SK-N-SH (cell line): ENCODE measurements around the gene CRK. TPM values are rescaled to one million over a fixed set of nuclear protein-coding genes. Genes with fewer than 3 reads are reported as not detected.

Experiments
- CTCF ChIA-PET: fragments of 300-600, 350-600 bp; formaldehyde crosslinking; extraction: SDS; loops from one replicate; lab custom pipeline; 2021; lab: Yijun Ruan, JAX
- POLR2A ChIA-PET: fragments of 350-600 bp; sonication (Branson Sonifier 250); formaldehyde crosslinking; extraction: SDS; loops from one replicate; lab custom pipeline; 2020; ENCODE audit warnings: antibody characterized with exemption, inconsistent platforms; lab: Yijun Ruan, JAX
- DNase-seq: peaks from one replicate; pipeline ENCODE4 v3.0.0; 2012
- H2AFZ ChIP-seq: fragments of 200-600 bp; sonication (generic); 2 replicates; pipeline ENCODE4 v1.8.1; 2016; ENCODE audit warnings: antibody characterized with exemption, mild to moderate bottlenecking, low read depth
- H3F3A ChIP-seq: fragments of 200-600 bp; sonication (generic); replicated peaks from 2 replicates; pipeline ENCODE3; 2016; ENCODE audit warnings: antibody characterized with exemption, mild to moderate bottlenecking; ENCODE audit not compliant: insufficient read depth
- H3K27ac ChIP-seq, 2 experiments: fragments of 200-500 bp in 1 of 2; fragments of 200-600 bp in 1 of 2; sonication (Bioruptor generic) in 1 of 2; sonication (generic), shearing (Covaris generic) in 1 of 2; 2 replicates each; pipeline versions ENCODE4 v1.5.1 to v1.6.1; 2014 to 2016; ENCODE audit warnings: low read depth in 2 of 2, inconsistent platforms in 1 of 2, low read length in 1 of 2, mild to moderate bottlenecking in 1 of 2, mixed read lengths in 1 of 2
- H3K27me3 ChIP-seq: fragments of 200-600 bp; sonication (generic), shearing (Covaris generic); 2 replicates; pipeline ENCODE4 v1.6.1; 2016; ENCODE audit warnings: mixed run types; ENCODE audit not compliant: insufficient read depth
- H3K36me3 ChIP-seq, 2 experiments: fragments of 200-500 bp in 1 of 2; fragments of 200-600 bp in 1 of 2; sonication (Bioruptor generic) in 1 of 2; sonication (generic) in 1 of 2; replicated peaks in 1 of 2; 2 replicates each; pipeline versions ENCODE3 to v1.5.1; 2014 to 2016; ENCODE audit warnings: low read length in 1 of 2, mild to moderate bottlenecking in 1 of 2; ENCODE audit not compliant: insufficient read depth in 2 of 2, control insufficient read depth in 1 of 2
- H3K4me1 ChIP-seq, 2 experiments: fragments of 200-500 bp in 1 of 2; fragments of 200-600 bp in 1 of 2; sonication (Bioruptor generic) in 1 of 2; sonication (generic), shearing (Covaris generic) in 1 of 2; 2 replicates each; pipeline versions ENCODE4 v1.5.1 to v1.6.1; 2014 to 2016; ENCODE audit warnings: low read depth in 1 of 2, low read length in 1 of 2, mixed run types in 1 of 2; ENCODE audit not compliant: insufficient read depth in 2 of 2, control insufficient read depth in 1 of 2
- H3K4me2 ChIP-seq: fragments of 200-600 bp; sonication (generic), shearing (Covaris generic); 2 replicates; pipeline ENCODE4 v1.6.1; 2017; ENCODE audit warnings: mixed run types
- H3K4me3 ChIP-seq, 2 experiments: fragments of 200-500 bp in 1 of 2; fragments of 200-600 bp in 1 of 2; sonication (Bioruptor generic) in 1 of 2; sonication (generic), shearing (Covaris generic) in 1 of 2; 2 replicates each; pipeline versions ENCODE4 v1.5.1 to v1.8.1; 2014 to 2016; ENCODE audit warnings: low read depth in 2 of 2, inconsistent platforms in 1 of 2, low read length in 1 of 2, mild to moderate bottlenecking in 1 of 2, mixed read lengths in 1 of 2, moderate library complexity in 1 of 2
- H3K79me2 ChIP-seq: fragments of 200-600 bp; sonication (generic); 2 replicates; pipeline ENCODE4 v1.8.1; 2017; ENCODE audit warnings: mild to moderate bottlenecking; ENCODE audit not compliant: insufficient read depth
- H3K9ac ChIP-seq: fragments of 200-600 bp; sonication (generic); 2 replicates; pipeline ENCODE4 v1.6.1; 2017; ENCODE audit warnings: mixed run types
- H3K9me2 ChIP-seq: fragments of 200-600 bp; sonication (generic); 2 replicates; pipeline ENCODE4 v1.6.1; 2017; ENCODE audit warnings: mixed run types
- H3K9me3 ChIP-seq: fragments of 200-600 bp; sonication (generic); 2 replicates; pipeline ENCODE4 v1.6.1; 2017; ENCODE audit warnings: mixed run types, mild to moderate bottlenecking, moderate library complexity
- H4K20me1 ChIP-seq: fragments of 200-600 bp; sonication (generic); 2 replicates; pipeline ENCODE4 v1.6.1; 2017; ENCODE audit warnings: mild to moderate bottlenecking, mixed run types; ENCODE audit not compliant: insufficient read depth
- ELF1 ChIP-seq: IDR thresholded peaks from 2 replicates; pipeline ENCODE4 v1.4.0; 2012
- EP300 ChIP-seq, 2 experiments: IDR thresholded peaks; 2 replicates each; pipeline versions ENCODE4 v1.4.0 to v1.6.1; 2012; ENCODE audit warnings: borderline replicate concordance in 1 of 2, low read depth in 1 of 2, low read length in 1 of 2
- FOXM1 ChIP-seq: IDR thresholded peaks from 2 replicates; pipeline ENCODE4 v1.4.0; 2012; ENCODE audit warnings: low read depth, mild to moderate bottlenecking
- GABPA ChIP-seq: IDR thresholded peaks from 2 replicates; pipeline ENCODE4 v1.4.0; 2012; ENCODE audit warnings: low read depth, mild to moderate bottlenecking
- JUND ChIP-seq: IDR thresholded peaks from 2 replicates; pipeline ENCODE4 v1.4.0; 2012
- NRF1 ChIP-seq: IDR thresholded peaks from 2 replicates; pipeline ENCODE4 v1.6.1; 2012; ENCODE audit warnings: low read depth, mild to moderate bottlenecking, low read length
- PBX3 ChIP-seq: IDR thresholded peaks from 2 replicates; pipeline ENCODE4; 2012
- POLR2AphosphoS5 ChIP-seq: IDR thresholded peaks from 2 replicates; pipeline ENCODE4 v1.6.1; 2012; ENCODE audit warnings: low read depth, low read length
- RCOR1 ChIP-seq: fragments of 150-350 bp; IDR thresholded peaks from 2 replicates; pipeline ENCODE4 v1.6.1; 2017; ENCODE audit warnings: antibody characterized with exemption, low read length
- SIN3A ChIP-seq: IDR thresholded peaks from 2 replicates; pipeline ENCODE4 v1.6.1; 2012; ENCODE audit warnings: low read depth, mild to moderate bottlenecking, low read length, moderate library complexity, borderline replicate concordance
- TEAD4 ChIP-seq: IDR thresholded peaks from 2 replicates; pipeline ENCODE4 v1.4.0; 2012; ENCODE audit warnings: mild to moderate bottlenecking, borderline replicate concordance; ENCODE audit not compliant: insufficient read depth
- WGBS: methylation state at CpG from one replicate; pipeline ENCODE4 v1.1.6; 2017; ENCODE audit warnings: low lambda C conversion rate; 5-methylcytosine and 5-hydroxymethylcytosine counted together
- polyA plus RNA-seq, 3 experiments: library from polyadenylated mRNA; depleted of rRNA; stranded (reverse); fragments of >200 nt; gene quantifications; 2 replicates each; pipeline ENCODE4 v1.2.3, GENCODE V29; 2012
- TF ChIP-seq, protein P1 (sequence below): IDR thresholded peaks from 2 replicates; pipeline ENCODE4 v1.6.1; 2012; ENCODE audit warnings: mild to moderate bottlenecking, low read depth, low read length, moderate library complexity

CRK gene
- polyA plus RNA-seq, 1 of the 3 experiments (the other 2 are of a cell fraction), result 50.7 TPM

DNA sequence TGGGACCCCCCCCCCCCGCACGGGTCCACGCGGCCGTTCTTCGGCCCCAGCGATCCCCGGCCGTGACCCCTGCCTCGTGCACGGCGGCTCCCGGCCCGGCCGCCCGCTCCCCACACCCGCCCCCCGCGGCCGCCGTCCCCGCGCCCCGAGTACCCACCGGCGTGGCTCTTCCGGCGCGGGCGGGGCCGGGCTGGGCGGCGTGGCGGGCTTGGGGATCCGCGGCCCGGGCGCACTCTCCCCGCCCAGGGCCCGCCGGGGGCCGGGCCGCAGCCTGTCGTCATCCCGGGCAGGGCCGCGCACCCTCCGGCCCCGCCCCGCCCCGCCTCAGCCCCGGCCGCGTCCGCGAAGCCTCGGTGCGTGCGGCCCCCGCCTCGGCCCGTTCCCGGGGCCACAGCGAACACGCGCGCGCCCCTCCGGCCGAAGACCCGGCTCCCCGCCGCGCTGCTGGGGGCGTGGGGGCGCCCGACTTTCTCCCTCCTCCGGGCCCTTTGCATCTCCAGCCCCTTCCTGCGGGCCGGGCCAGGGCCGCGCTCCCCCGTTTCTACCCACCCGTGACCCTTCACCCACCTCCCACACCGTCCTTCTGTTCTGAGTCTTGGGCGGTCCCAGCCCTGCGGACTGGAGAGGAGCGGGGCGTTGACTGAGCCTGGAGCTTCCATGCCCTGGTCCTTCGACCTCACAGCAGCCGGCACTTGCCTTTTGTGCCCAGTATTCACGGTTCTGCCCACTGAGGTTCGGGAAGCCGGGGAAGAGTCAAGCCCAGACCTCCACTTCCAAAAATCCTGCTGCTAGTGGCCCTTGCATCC is 35.6 kb upstream of the CRK start:
- Histone ChIP-seq H3K4me3 (peak overlapping the region; percentile 82 to 95), H4K20me1 (no peaks in the 10 kb centered on the region), H3K36me3 (peaks cover 0 to 5% of the 10 kb centered on the region in 2 experiments), H3K4me2 (peak overlapping the region; percentile 93), H3K9ac (peak overlapping the region; percentile 82; the same call in 1 of the 2 replicates), H3K9me3 (no peaks in the 10 kb centered on the region), H3K27me3 (no peaks in the 10 kb centered on the region), H3K4me1 (peaks cover 24 to 35% of the 10 kb centered on the region in 2 experiments; a peak in 3 of 4 replicates), H3K79me2 (peaks cover 38% of the 10 kb centered on the region), H2AFZ (no peak overlapping the region), H3K27ac (peak overlapping the region; percentile 81 to 86; a peak in 3 of 4 replicates), H3K9me2 (no peaks in the 10 kb centered on the region), H3F3A (peaks cover 18% of the 10 kb centered on the region)
- POLR2A ChIA-PET, result interaction anchor here (0.7 to 1.2 kb wide), 2 partner anchors 13 to 24 kb away, joined by 3 read pairs; no protein-coding TSS in a partner anchor
- peak; percentile 38; the same call in 1 of the 2 replicates for TF ChIP-seq NRF1
- TF ChIP-seq POLR2AphosphoS5, result peak; percentile 16; the same call in 1 of the 2 replicates
- no peak for TF ChIP-seq ELF1
- peak; percentile 96 for DNase-seq
- WGBS, result 10% methylated on average over 15 of the region's 94 CpGs
- CTCF ChIA-PET, result interaction anchor here (0.7 to 2.0 kb wide), 3 partner anchors 25 to 127 kb away, joined by 3 to 13 read pairs (median 5); partner anchors contain the start of gene INPP5K

DNA sequence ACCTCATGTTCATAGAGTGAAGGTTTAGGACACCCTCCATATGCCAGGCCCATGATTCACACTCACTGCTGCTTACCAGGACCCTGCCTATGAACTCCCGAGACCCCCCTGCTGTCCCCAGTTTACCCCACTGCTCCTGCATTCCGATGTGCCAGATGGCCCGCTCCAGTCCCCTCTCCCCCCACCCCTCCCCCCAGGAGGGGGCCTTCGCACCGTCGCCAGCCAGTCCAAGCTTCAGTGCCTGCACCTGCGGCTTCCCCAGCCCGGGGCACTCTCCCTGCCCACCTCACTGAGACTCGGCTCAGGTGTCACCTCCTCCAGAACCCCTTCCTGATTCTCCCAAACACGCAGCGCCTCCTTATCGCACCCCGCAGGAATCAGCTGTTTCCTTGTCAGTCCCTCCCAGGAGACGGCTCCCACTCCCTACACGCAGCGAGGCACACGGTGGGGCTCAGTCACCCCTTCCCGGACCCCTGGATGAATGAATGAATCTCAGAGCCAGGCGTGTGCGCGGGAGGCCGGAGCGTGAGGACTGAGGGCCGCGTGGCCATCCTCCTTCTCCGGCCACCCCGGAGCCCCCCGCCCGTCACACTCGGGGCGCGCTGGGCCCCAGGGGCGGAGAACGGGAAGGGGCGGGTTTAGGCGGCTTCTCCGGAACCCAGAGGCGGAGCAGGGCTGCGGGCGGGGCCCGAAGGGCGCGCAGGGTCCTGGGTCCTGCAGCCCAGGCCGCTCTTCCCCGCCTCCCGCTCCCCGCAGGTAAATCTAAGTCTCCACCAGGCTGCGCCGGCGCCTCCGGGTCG is 34.8 kb upstream of the CRK start:
- TF ChIP-seq RCOR1 (no peak), TEAD4 (0 out of 2 replicates have a peak, but pooled peaks have one; percentile 10), GABPA (peak; percentile 50; the same call in 1 of the 2 replicates), EP300 (IDR thresholded peaks at IDR 0.05; ENCODE audit: borderline replicate concordance in 1 of 2, low read depth in 1 of 2, low read length in 1 of 2) (no peak), JUND (no peak), NRF1 (0 out of 2 replicates have a peak, but pooled peaks have one; percentile 6), SIN3A (peak; percentile 38; the same call in 1 of the 2 replicates), POLR2AphosphoS5 (peak; percentile 47; the same call in 1 of the 2 replicates), PBX3 (no peak), FOXM1 (no peak), ELF1 (no peak)
- TF ChIP-seq, protein P1, sequence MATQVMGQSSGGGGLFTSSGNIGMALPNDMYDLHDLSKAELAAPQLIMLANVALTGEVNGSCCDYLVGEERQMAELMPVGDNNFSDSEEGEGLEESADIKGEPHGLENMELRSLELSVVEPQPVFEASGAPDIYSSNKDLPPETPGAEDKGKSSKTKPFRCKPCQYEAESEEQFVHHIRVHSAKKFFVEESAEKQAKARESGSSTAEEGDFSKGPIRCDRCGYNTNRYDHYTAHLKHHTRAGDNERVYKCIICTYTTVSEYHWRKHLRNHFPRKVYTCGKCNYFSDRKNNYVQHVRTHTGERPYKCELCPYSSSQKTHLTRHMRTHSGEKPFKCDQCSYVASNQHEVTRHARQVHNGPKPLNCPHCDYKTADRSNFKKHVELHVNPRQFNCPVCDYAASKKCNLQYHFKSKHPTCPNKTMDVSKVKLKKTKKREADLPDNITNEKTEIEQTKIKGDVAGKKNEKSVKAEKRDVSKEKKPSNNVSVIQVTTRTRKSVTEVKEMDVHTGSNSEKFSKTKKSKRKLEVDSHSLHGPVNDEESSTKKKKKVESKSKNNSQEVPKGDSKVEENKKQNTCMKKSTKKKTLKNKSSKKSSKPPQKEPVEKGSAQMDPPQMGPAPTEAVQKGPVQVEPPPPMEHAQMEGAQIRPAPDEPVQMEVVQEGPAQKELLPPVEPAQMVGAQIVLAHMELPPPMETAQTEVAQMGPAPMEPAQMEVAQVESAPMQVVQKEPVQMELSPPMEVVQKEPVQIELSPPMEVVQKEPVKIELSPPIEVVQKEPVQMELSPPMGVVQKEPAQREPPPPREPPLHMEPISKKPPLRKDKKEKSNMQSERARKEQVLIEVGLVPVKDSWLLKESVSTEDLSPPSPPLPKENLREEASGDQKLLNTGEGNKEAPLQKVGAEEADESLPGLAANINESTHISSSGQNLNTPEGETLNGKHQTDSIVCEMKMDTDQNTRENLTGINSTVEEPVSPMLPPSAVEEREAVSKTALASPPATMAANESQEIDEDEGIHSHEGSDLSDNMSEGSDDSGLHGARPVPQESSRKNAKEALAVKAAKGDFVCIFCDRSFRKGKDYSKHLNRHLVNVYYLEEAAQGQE, result 0 out of 2 replicates have a peak, but pooled peaks have one; percentile 5

More for the DNA sequence above, 34.8 kb upstream of the CRK start:
- Histone ChIP-seq H3F3A (peaks cover 18% of the 10 kb centered on the region), H3K79me2 (peaks cover 46% of the 10 kb centered on the region), H4K20me1 (no peaks in the 10 kb centered on the region), H3K36me3 (no peaks in the 10 kb centered on the region), H3K9me3 (no peaks in the 10 kb centered on the region), H2AFZ (no peak overlapping the region), H3K27ac (peak overlapping the region; percentile 81 to 86; a peak in 3 of 4 replicates), H3K4me2 (peak overlapping the region; percentile 93), H3K9me2 (no peaks in the 10 kb centered on the region), H3K27me3 (no peaks in the 10 kb centered on the region), H3K4me3 (peak overlapping the region; percentile 82 to 95), H3K4me1 (peaks cover 24 to 35% of the 10 kb centered on the region in 2 experiments; a peak in 3 of 4 replicates), H3K9ac (peak overlapping the region; percentile 82)
- WGBS, result 3% methylated on average over 29 of the region's 52 CpGs
- ChIA-PET POLR2A (interaction anchor here (0.9 kb wide), 1 partner anchor 26 kb away, joined by 3 read pairs; the partner anchor contains the start of gene INPP5K), CTCF (interaction anchor here (0.7 kb wide), 1 partner anchor 67 kb away, joined by 3 read pairs; no protein-coding TSS in a partner anchor)
- DNase-seq, result peak; percentile 90
